GM12878 (cell line): ENCODE measurements around the gene SLC1A5. TPM values are rescaled to one million over a fixed set of nuclear protein-coding genes. Genes with fewer than 3 reads are reported as not detected.

ENCODE experiments used
- ASH2L ChIP-seq: fragments of 300-600, 200-600 bp; sonication (generic); IDR thresholded peaks from 2 replicates; pipeline ENCODE4 v1.6.1; 2017; ENCODE audit warnings: low read depth, mild to moderate bottlenecking, borderline replicate concordance
- BACH1 ChIP-seq: fragments of 450-650 bp; IDR thresholded peaks from 2 replicates; pipeline ENCODE4 v1.6.1; 2017; ENCODE audit warnings: mild to moderate bottlenecking, borderline replicate concordance
- BMI1 ChIP-seq: fragments of 450-650 bp; IDR thresholded peaks from 2 replicates; pipeline ENCODE4 v1.6.1; 2016; ENCODE audit warnings: mild to moderate bottlenecking, moderate library complexity, borderline replicate concordance
- KAT2A ChIP-seq: conservative IDR thresholded peaks from 2 replicates; pipeline ENCODE4 v1.6.1; 2011; ENCODE audit warnings: low read depth, low read length; ENCODE audit not compliant: control insufficient read depth
- MEF2B ChIP-seq: fragments of 450-650 bp; IDR thresholded peaks from 2 replicates; pipeline ENCODE4 v1.6.1; 2018; ENCODE audit warnings: mild to moderate bottlenecking, moderate library complexity; ENCODE audit not compliant: partially characterized antibody, poor library complexity, severe bottlenecking
- NR2C2 ChIP-seq: IDR thresholded peaks from 2 replicates; pipeline ENCODE4 v1.6.1; 2011; ENCODE audit warnings: borderline replicate concordance, low read depth; ENCODE audit not compliant: control insufficient read depth, insufficient read length
- POLR2A ChIP-seq: IDR thresholded peaks from 2 replicates; pipeline ENCODE4 v1.6.1; 2011; ENCODE audit warnings: low read depth, mild to moderate bottlenecking, low read length
- PRDM15 ChIP-seq: fragments of 450-650 bp; formaldehyde crosslinking; IDR thresholded peaks from 2 replicates; pipeline ENCODE4 v1.4.0; 2020; ENCODE audit warnings: mild to moderate bottlenecking, moderate library complexity
- SUZ12 ChIP-seq: fragments of 200-600 bp; sonication (generic); IDR thresholded peaks from one replicate; pipeline ENCODE4 v1.6.1; 2018; ENCODE audit warnings: antibody characterized with exemption, mild to moderate bottlenecking; ENCODE audit not compliant: unreplicated experiment
- TARDBP ChIP-seq: IDR thresholded peaks from 2 replicates; pipeline ENCODE4 v1.6.1; 2016; ENCODE audit warnings: borderline replicate concordance
- ZNF592 ChIP-seq: fragments of 450-650 bp; IDR thresholded peaks from 2 replicates; pipeline ENCODE4 v1.6.1; 2017; ENCODE audit warnings: mild to moderate bottlenecking, moderate library complexity
- polyA plus RNA-seq, 11 experiments: library from polyadenylated mRNA; depleted of rRNA in 4 of 11; unstranded in 6 of 11; stranded (reverse) in 5 of 11; fragments of >200 nt; fragmentation: Nextera tagmentation in 4 of 11; fragmentation: Illumina TruSeq in 1 of 11; extraction: Ambion mirVana in 4 of 11; extraction: Trizol in 1 of 11; gene quantifications; 1 replicate in 1 of 11; 2 replicates in 10 of 11; pipeline versions ENCODE4 v1.2.1 to v1.2.3, GENCODE V29; 2011 to 2016; ENCODE audit warnings: inconsistent platforms in 2 of 11, missing spikeins in 2 of 11, low read depth in 1 of 11
- total RNA-seq, 4 experiments: library from RNA; depleted of rRNA in 3 of 4; stranded (reverse); fragments of >200 nt in 3 of 4; fragmentation: Illumina TruSeq in 1 of 4; extraction: Trizol in 1 of 4; gene quantifications; 2 replicates each; pipeline versions ENCODE4 v1.2.1 to v1.2.3, GENCODE V29; 2013 to 2021
- TF ChIP-seq, protein P1 (sequence below): fragments of 450-650 bp; IDR thresholded peaks from 2 replicates; pipeline ENCODE4 v1.6.1; 2018; ENCODE audit warnings: borderline replicate concordance, mild to moderate bottlenecking; ENCODE audit not compliant: partially characterized antibody
- TF ChIP-seq, protein P2 (sequence below): IDR thresholded peaks from 2 replicates; pipeline ENCODE4 v1.6.1; 2012; ENCODE audit warnings: improper control_type of control experiment, low read depth, low read length; ENCODE audit not compliant: insufficient replicate concordance

SLC1A5 gene
- total and polyA plus RNA-seq, 10 of the 15 experiments (the other 5 are each of a cell fraction or from before 2014, with no cell fraction given) = 9.1 to 129 (median 60.9) TPM

GRCh38 chr19:46788262-46788967, at the start of gene SLC1A5 (continued):
- TF ChIP-seq, protein P1, sequence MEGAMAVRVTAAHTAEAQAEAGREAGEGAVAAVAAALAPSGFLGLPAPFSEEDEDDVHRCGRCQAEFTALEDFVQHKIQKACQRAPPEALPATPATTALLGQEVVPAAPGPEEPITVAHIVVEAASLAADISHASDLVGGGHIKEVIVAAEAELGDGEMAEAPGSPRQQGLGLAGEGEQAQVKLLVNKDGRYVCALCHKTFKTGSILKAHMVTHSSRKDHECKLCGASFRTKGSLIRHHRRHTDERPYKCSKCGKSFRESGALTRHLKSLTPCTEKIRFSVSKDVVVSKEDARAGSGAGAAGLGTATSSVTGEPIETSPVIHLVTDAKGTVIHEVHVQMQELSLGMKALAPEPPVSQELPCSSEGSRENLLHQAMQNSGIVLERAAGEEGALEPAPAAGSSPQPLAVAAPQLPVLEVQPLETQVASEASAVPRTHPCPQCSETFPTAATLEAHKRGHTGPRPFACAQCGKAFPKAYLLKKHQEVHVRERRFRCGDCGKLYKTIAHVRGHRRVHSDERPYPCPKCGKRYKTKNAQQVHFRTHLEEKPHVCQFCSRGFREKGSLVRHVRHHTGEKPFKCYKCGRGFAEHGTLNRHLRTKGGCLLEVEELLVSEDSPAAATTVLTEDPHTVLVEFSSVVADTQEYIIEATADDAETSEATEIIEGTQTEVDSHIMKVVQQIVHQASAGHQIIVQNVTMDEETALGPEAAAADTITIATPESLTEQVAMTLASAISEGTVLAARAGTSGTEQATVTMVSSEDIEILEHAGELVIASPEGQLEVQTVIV = no peak
- no peak for TF ChIP-seq ASH2L
- peak; percentile 100 for TF ChIP-seq POLR2A
- peak; percentile 46; the same call in 1 of the 2 replicates for TF ChIP-seq BACH1
- TF ChIP-seq BMI1 = no peak
- no peak for TF ChIP-seq KAT2A
- TF ChIP-seq TARDBP = peak; percentile 61; the same call in 1 of the 2 replicates
- TF ChIP-seq SUZ12 = no peak
- TF ChIP-seq ZNF592 = no peak
- TF ChIP-seq PRDM15 (CRISPR knock-in tag) = no peak
- TF ChIP-seq NR2C2 = no peak
- TF ChIP-seq MEF2B = no peak
- TF ChIP-seq, protein P2, sequence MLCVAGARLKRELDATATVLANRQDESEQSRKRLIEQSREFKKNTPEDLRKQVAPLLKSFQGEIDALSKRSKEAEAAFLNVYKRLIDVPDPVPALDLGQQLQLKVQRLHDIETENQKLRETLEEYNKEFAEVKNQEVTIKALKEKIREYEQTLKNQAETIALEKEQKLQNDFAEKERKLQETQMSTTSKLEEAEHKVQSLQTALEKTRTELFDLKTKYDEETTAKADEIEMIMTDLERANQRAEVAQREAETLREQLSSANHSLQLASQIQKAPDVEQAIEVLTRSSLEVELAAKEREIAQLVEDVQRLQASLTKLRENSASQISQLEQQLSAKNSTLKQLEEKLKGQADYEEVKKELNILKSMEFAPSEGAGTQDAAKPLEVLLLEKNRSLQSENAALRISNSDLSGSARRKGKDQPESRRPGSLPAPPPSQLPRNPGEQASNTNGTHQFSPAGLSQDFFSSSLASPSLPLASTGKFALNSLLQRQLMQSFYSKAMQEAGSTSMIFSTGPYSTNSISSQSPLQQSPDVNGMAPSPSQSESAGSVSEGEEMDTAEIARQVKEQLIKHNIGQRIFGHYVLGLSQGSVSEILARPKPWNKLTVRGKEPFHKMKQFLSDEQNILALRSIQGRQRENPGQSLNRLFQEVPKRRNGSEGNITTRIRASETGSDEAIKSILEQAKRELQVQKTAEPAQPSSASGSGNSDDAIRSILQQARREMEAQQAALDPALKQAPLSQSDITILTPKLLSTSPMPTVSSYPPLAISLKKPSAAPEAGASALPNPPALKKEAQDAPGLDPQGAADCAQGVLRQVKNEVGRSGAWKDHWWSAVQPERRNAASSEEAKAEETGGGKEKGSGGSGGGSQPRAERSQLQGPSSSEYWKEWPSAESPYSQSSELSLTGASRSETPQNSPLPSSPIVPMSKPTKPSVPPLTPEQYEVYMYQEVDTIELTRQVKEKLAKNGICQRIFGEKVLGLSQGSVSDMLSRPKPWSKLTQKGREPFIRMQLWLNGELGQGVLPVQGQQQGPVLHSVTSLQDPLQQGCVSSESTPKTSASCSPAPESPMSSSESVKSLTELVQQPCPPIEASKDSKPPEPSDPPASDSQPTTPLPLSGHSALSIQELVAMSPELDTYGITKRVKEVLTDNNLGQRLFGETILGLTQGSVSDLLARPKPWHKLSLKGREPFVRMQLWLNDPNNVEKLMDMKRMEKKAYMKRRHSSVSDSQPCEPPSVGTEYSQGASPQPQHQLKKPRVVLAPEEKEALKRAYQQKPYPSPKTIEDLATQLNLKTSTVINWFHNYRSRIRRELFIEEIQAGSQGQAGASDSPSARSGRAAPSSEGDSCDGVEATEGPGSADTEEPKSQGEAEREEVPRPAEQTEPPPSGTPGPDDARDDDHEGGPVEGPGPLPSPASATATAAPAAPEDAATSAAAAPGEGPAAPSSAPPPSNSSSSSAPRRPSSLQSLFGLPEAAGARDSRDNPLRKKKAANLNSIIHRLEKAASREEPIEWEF = no peak
